Measurements from ENCODE around the gene CIZ1. TPM values are rescaled to one million over a fixed set of nuclear protein-coding genes. Genes with fewer than 3 reads are reported as not detected.

CIZ1 gene
- total and polyA plus RNA-seq, 2 of the 13 experiments (the other 11 are each of a cell fraction or from before 2014, with no cell fraction given) = 30.6 to 50.3 TPM

DNA sequence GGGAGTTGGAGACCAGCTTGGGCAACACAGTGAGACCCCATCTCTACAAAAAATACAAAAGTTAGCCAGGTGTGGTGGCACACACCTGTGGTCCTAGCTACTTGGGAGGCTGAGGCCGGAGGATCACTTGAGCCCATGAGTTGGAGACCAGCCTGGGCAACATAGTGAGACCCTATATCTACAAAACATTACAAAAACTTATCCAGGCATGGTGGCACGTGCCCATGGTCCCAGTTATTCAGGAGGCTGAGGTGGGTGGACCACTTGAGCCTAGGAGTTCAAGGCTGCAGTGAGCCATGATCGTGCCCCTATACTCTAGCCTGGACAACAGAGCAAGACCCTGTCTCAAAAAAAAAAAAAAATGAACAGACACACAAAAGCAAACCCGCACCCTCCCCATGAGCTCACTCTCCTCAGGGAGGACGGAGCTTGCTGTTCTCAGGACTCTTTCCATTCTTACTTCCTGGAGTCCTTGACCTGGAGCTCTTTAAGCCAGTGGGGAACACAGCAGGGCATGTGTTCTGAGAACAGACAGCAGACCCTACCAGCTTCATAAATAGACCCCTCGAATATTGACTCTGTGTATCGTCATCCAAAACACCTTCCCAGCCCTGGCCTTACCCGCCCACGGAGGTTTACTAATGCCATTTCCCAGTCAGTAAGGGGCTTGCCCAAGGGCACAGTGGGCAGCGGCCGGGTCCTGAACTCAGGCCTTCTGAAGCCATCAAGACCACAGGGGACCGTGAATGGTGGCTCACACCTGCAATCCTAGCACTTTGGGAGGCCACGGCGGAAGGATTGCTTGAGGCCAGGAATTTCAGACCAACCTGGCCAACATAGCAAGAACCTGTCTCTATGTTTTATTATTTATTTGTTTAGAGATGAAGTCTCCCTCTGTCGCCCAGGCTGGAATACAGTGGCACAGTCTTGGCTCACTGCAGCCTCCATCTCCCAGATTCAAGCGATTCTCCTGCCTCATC lies 75.0 kb downstream of the CIZ1 start (continued):
- TF ChIP-seq ZKSCAN8 (CRISPR knock-in tag; IDR thresholded peaks at IDR 0.05; ENCODE audit: borderline replicate concordance) (no peak), ASH2L (IDR thresholded peaks at IDR 0.05; ENCODE audit: insufficient read length, low read depth, low read length) (no peak), ZNF121 (CRISPR knock-in tag; IDR thresholded peaks at IDR 0.05) (peak; percentile 98), SPEN (CRISPR knock-in tag; IDR thresholded peaks at IDR 0.05; ENCODE audit: low read depth) (no peak), ZNF678 (CRISPR knock-in tag; IDR thresholded peaks at IDR 0.05) (no peak), BRCA1 (CRISPR knock-in tag; IDR thresholded peaks at IDR 0.05) (no peak), SKIL (CRISPR knock-in tag; IDR thresholded peaks at IDR 0.05; ENCODE audit: borderline replicate concordance) (no peak), AKAP8 (CRISPR knock-in tag; IDR thresholded peaks at IDR 0.05) (no peak), MEF2D (CRISPR knock-in tag; IDR thresholded peaks at IDR 0.05) (no peak), MED1 (CRISPR knock-in tag; IDR thresholded peaks at IDR 0.05) (0 out of 2 replicates have a peak, but pooled peaks have one; percentile 20), BCL3 (CRISPR knock-in tag; IDR thresholded peaks at IDR 0.05) (no peak), NFYC (CRISPR knock-in tag; IDR thresholded peaks at IDR 0.05) (no peak), THAP7 (CRISPR knock-in tag; IDR thresholded peaks at IDR 0.05) (no peak), ZNF282 (IDR thresholded peaks at IDR 0.05; ENCODE audit: partially characterized antibody) (no peak), LCORL (IDR thresholded peaks at IDR 0.05) (no peak), LCORL (CRISPR knock-in tag; IDR thresholded peaks at IDR 0.05) (no peak), DPF2 (CRISPR knock-in tag; IDR thresholded peaks at IDR 0.05; ENCODE audit: borderline replicate concordance, low read depth) (no peak), ZNF891 (CRISPR knock-in tag; IDR thresholded peaks at IDR 0.05) (no peak), HOXA3 (CRISPR knock-in tag; IDR thresholded peaks at IDR 0.05) (0 out of 2 replicates have a peak, but pooled peaks have one; percentile 23), ZNF747 (CRISPR knock-in tag; IDR thresholded peaks at IDR 0.05; ENCODE audit: borderline replicate concordance) (no peak), ZNF766 (CRISPR knock-in tag; IDR thresholded peaks at IDR 0.05; ENCODE audit: borderline replicate concordance) (no peak), ATF2 (CRISPR knock-in tag; IDR thresholded peaks at IDR 0.05) (no peak)

Data from HepG2 (cell line).